Endothelial cell of umbilical vein (primary cell): ENCODE measurements around the gene MLLT1. TPM values are rescaled to one million over a fixed set of nuclear protein-coding genes. Genes with fewer than 3 reads are reported as not detected.

Experiments used
- BruUV-seq: library from RNA; stranded (reverse); fragments of 400-500 nt; replicated peaks from 2 replicates; lab custom pipeline; 2021; lab: Mats Ljungman, UMichigan
- CTCF ChIA-PET: fragments of 300-600, 350-600 bp; sonication (Branson Sonifier 250); formaldehyde crosslinking; loops from one replicate; lab custom pipeline; 2021; ENCODE audit warnings: antibody characterized with exemption, inconsistent platforms; lab: Charles Lee
- POLR2A ChIA-PET: fragments of 300-600, 350-600 bp; sonication (Branson Sonifier 250); formaldehyde crosslinking; loops from one replicate; lab custom pipeline; 2021; ENCODE audit warnings: antibody characterized with exemption, inconsistent platforms; lab: Charles Lee
- DNase-seq: peaks from one replicate; pipeline ENCODE4 v3.0.0-alpha.2; 2011; ENCODE audit warnings: low read depth, low spot score
- FAIRE-seq: peaks from 2 replicates; lab custom pipeline; 2011; peaks lifted over from hg19 to GRCh38; lab: Jason Lieb, UNC
- H2AFZ ChIP-seq: 2 replicates; pipeline ENCODE4 v1.6.0; 2012; ENCODE audit warnings: low read depth, low read length, control low read depth, inconsistent platforms
- H3K27ac ChIP-seq: 2 replicates; pipeline ENCODE4 v1.5.1; 2011; ENCODE audit warnings: low read depth, mild to moderate bottlenecking, control low read depth, low read length, moderate library complexity; ENCODE audit not compliant: insufficient read depth
- H3K27me3 ChIP-seq, 2 experiments: 2 replicates each; pipeline versions ENCODE4 v1.6.0 to v1.6.1; 2011; ENCODE audit warnings: low read length in 2 of 2, mixed read lengths in 1 of 2; ENCODE audit not compliant: control insufficient read depth in 2 of 2, insufficient read depth in 2 of 2
- H3K36me3 ChIP-seq, 2 experiments: 2 replicates in 1 of 2; 3 replicates in 1 of 2; pipeline ENCODE4 v1.5.1; 2011; ENCODE audit warnings: low read length in 2 of 2, mild to moderate bottlenecking in 1 of 2, moderate library complexity in 1 of 2; ENCODE audit not compliant: control insufficient read depth in 2 of 2, insufficient read depth in 2 of 2; ENCODE audit errors: extremely low read depth in 1 of 2
- H3K4me1 ChIP-seq: 3 replicates; pipeline ENCODE4 v1.5.1; 2011; ENCODE audit warnings: mild to moderate bottlenecking, low read length; ENCODE audit not compliant: control insufficient read depth, insufficient read depth; ENCODE audit errors: extremely low read depth
- H3K4me2 ChIP-seq: 2 replicates; pipeline ENCODE4 v1.6.1; 2011; ENCODE audit warnings: low read length, control low read depth, mixed read lengths; ENCODE audit not compliant: insufficient read depth
- H3K4me3 ChIP-seq, 3 experiments: fragments of 200-600 bp in 1 of 3; sonication (generic), shearing (Covaris generic) in 1 of 3; replicated peaks in 1 of 3; 2 replicates each; pipeline ENCODE4 v1.5.1; 2011 to 2016; ENCODE audit warnings: control low read depth in 3 of 3, low read length in 3 of 3, mild to moderate bottlenecking in 2 of 3, inconsistent platforms in 1 of 3, low read depth in 1 of 3, moderate library complexity in 1 of 3; ENCODE audit not compliant: insufficient read depth in 1 of 3
- H3K79me2 ChIP-seq: 2 replicates; pipeline ENCODE4 v1.6.0; 2012; ENCODE audit warnings: low read length, inconsistent platforms; ENCODE audit not compliant: control insufficient read depth, insufficient read depth
- H3K9ac ChIP-seq: replicated peaks from 2 replicates; pipeline ENCODE3; 2011; ENCODE audit warnings: low read length, control low read depth; ENCODE audit not compliant: insufficient read depth; ENCODE audit errors: extremely low read depth
- H3K9me1 ChIP-seq: replicated peaks from 3 replicates; pipeline ENCODE4 v1.6.0; 2011; ENCODE audit warnings: mild to moderate bottlenecking, low read length; ENCODE audit not compliant: control insufficient read depth, insufficient read depth; ENCODE audit errors: extremely low read depth
- H3K9me3 ChIP-seq: replicated peaks from 2 replicates; pipeline ENCODE4 v1.5.1; 2012; ENCODE audit warnings: low read length, inconsistent platforms; ENCODE audit not compliant: control insufficient read depth, insufficient read depth
- H4K20me1 ChIP-seq: replicated peaks from 2 replicates; pipeline ENCODE3; 2011; ENCODE audit warnings: mild to moderate bottlenecking, low read length; ENCODE audit not compliant: control insufficient read depth, insufficient read depth; ENCODE audit errors: extremely low read depth
- EZH2 ChIP-seq: IDR thresholded peaks from 2 replicates; pipeline ENCODE4 v1.6.1; 2012; ENCODE audit warnings: borderline replicate concordance, low read depth, mild to moderate bottlenecking, moderate library complexity, low read length, inconsistent platforms; ENCODE audit not compliant: severe bottlenecking
- FOS ChIP-seq: IDR thresholded peaks from 2 replicates; pipeline ENCODE4 v1.6.1; 2011; ENCODE audit warnings: mild to moderate bottlenecking, low read length, moderate library complexity, borderline replicate concordance; ENCODE audit not compliant: insufficient read depth
- GATA2 ChIP-seq: IDR thresholded peaks from 2 replicates; pipeline ENCODE4 v1.7.0; 2011; ENCODE audit warnings: low read depth, mild to moderate bottlenecking, moderate library complexity, mixed read lengths, low read length; ENCODE audit not compliant: insufficient read length, insufficient read depth
- JUN ChIP-seq: IDR thresholded peaks from 2 replicates; pipeline ENCODE4 v1.6.1; 2011; ENCODE audit warnings: borderline replicate concordance, low read depth; ENCODE audit not compliant: insufficient read length, insufficient read depth
- MYC ChIP-seq: IDR thresholded peaks from one replicate; pipeline ENCODE4 v1.6.1; 2011; ENCODE audit warnings: mild to moderate bottlenecking, low read depth, low read length
- POLR2A ChIP-seq: IDR thresholded peaks from 2 replicates; pipeline ENCODE4 v1.6.1; 2012; ENCODE audit warnings: low read depth, mild to moderate bottlenecking, control low read depth, low read length
- POLR2AphosphoS5 ChIP-seq: IDR thresholded peaks from 2 replicates; pipeline ENCODE4 v1.6.1; 2012; ENCODE audit warnings: low read depth, mild to moderate bottlenecking, control low read depth, low read length, moderate library complexity; ENCODE audit not compliant: insufficient read depth
- dilution Hi-C: fragments of 300-500 bp; cut with MboI; formaldehyde crosslinking; loops from one replicate; pipeline ENCODE4 v1.15.0; 2019; ENCODE audit warnings: low sequenced_read_pairs; ENCODE audit not compliant: extremely low pct_ligation_motif_present
- intact Hi-C: fragments of 100-400 bp; cut with micrococcal nuclease; formaldehyde crosslinking; loops from one replicate; pipeline ENCODE4 v1.10.0; 2022
- polyA plus RNA-seq, 4 experiments: library from polyadenylated mRNA; depleted of rRNA in 3 of 4; stranded (reverse) in 3 of 4; unstranded in 1 of 4; fragments of >200 nt; gene quantifications; 2 replicates each; pipeline versions ENCODE4 v1.2.1 to v1.2.3, GENCODE V29; 2011 to 2012; ENCODE audit warnings: missing spikeins in 1 of 4
- total RNA-seq: library from RNA; stranded (reverse); gene quantifications from 2 replicates; pipeline ENCODE4 v1.2.3, GENCODE V29; 2021
- TF ChIP-seq, protein P1 (sequence below), 2 donors: IDR thresholded peaks; 1 replicate in 1 of 2; 2 replicates in 1 of 2; pipeline ENCODE4 v1.5.1; 2011; ENCODE audit warnings: low read length in 2 of 2, mild to moderate bottlenecking in 2 of 2, moderate library complexity in 2 of 2, control low read depth in 1 of 2, inconsistent platforms in 1 of 2, low read depth in 1 of 2; ENCODE audit not compliant: insufficient read depth in 1 of 2; ENCODE audit errors: extremely low read depth in 1 of 2
- TF ChIP-seq, protein P2 (sequence below): IDR thresholded peaks from 2 replicates; pipeline ENCODE4 v1.6.1; 2011; ENCODE audit not compliant: insufficient read depth, insufficient read length

Gene MLLT1
- total and polyA plus RNA-seq, 2 donors (not counting 3 experiments of a cell fraction or from before 2014, with no cell fraction given) = 43.9 to 84.8 TPM

DNA sequence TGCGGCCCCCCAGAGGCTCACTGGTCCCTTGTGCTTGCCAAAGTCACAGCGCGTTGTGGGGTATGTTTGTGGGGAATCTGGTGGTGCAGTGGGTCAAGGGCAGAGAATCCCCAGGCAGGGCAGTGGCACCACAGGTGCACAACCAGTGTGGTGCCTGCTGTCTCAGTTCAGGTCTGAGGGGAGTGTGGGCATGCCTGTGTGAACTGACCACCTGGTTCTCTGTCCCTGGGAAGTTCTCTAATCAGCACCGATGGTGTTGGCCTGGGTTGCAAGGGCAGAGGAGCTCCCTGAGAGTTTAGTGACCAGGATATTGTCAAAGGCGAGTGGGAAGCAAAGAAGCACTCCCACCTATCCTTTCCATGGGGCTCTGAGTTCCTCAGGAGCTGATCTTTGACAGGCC is 106.6 kb downstream of the MLLT1 start:
- Histone ChIP-seq H3K27ac (no peak overlapping the region), H3K4me2 (no peak overlapping the region), H4K20me1 (no peaks in the 10 kb centered on the region), H3K4me1 (no peaks in the 10 kb centered on the region), H3K4me3 (no peak overlapping the region), H3K9ac (no peak overlapping the region), H3K27me3 (peaks cover 6 to 11% of the 10 kb centered on the region in 2 experiments), H2AFZ (no peak overlapping the region), H3K9me3 (no peaks in the 10 kb centered on the region), H3K9me1 (no peaks in the 10 kb centered on the region), H3K79me2 (no peaks in the 10 kb centered on the region), H3K36me3 (no peaks in the 10 kb centered on the region)
- dilution Hi-C loops = no loop called here
- POLR2A ChIA-PET = no interaction called here
- intact Hi-C loops = no loop called here
- FAIRE-seq (no peak), DNase-seq (no peak)
- no TSS peak for BruUV-seq
- CTCF ChIA-PET = interaction anchor here (1.8 kb wide), 1 partner anchor 14 kb away, joined by 5 read pairs; no protein-coding TSS in a partner anchor
- TF ChIP-seq POLR2A (no peak), MYC (no peak), JUN (no peak), FOS (no peak), EZH2 (no peak), GATA2 (no peak), POLR2AphosphoS5 (no peak)
- TF ChIP-seq, protein P1, sequence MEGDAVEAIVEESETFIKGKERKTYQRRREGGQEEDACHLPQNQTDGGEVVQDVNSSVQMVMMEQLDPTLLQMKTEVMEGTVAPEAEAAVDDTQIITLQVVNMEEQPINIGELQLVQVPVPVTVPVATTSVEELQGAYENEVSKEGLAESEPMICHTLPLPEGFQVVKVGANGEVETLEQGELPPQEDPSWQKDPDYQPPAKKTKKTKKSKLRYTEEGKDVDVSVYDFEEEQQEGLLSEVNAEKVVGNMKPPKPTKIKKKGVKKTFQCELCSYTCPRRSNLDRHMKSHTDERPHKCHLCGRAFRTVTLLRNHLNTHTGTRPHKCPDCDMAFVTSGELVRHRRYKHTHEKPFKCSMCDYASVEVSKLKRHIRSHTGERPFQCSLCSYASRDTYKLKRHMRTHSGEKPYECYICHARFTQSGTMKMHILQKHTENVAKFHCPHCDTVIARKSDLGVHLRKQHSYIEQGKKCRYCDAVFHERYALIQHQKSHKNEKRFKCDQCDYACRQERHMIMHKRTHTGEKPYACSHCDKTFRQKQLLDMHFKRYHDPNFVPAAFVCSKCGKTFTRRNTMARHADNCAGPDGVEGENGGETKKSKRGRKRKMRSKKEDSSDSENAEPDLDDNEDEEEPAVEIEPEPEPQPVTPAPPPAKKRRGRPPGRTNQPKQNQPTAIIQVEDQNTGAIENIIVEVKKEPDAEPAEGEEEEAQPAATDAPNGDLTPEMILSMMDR (IDR thresholded peaks at IDR 0.05; ENCODE audit: extremely low read depth in 1 of 2, insufficient read depth in 1 of 2, low read depth in 1 of 2, low read length in 2 of 2) = no peak
- TF ChIP-seq, protein P2, sequence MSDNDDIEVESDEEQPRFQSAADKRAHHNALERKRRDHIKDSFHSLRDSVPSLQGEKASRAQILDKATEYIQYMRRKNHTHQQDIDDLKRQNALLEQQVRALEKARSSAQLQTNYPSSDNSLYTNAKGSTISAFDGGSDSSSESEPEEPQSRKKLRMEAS = no peak
